ENCODE results near the gene GYG2. TPM values are rescaled to one million over a fixed set of nuclear protein-coding genes. Genes with fewer than 3 reads are reported as not detected.

Gene GYG2
- total RNA-seq, 1 experiment from 2014 or later: 47.6 TPM

- Mint-ChIP-seq H3K9me3 (peaks cover 10% of the 10 kb centered on the region), H3K27me3 (ENCODE audit: low read depth) (no peaks in the 10 kb centered on the region; the same call in 1 of the 2 replicates), H3K4me3 (no peak overlapping the region), H3K36me3 (peaks cover 20% of the 10 kb centered on the region), H3K27ac (no peak overlapping the region), H3K4me1 (peaks cover 14% of the 10 kb centered on the region)
- CTCF ChIA-PET: no interaction called here
- TF ChIP-seq GABPB1 (CRISPR knock-in tag; IDR thresholded peaks at IDR 0.05): no peak
- no peak for TF ChIP-seq PRRX2 (CRISPR knock-in tag; IDR thresholded peaks at IDR 0.05)
- no peak for TF ChIP-seq HMGXB4 (CRISPR knock-in tag; IDR thresholded peaks at IDR 0.05)
- no peak for TF ChIP-seq MLX (CRISPR knock-in tag; IDR thresholded peaks at IDR 0.05)
- POLR2A ChIA-PET: no interaction called here
- no peak for ATAC-seq
- DNase-seq (ENCODE audit: low spot score): no peak
These were observed 74.1 kb downstream of the GYG2 start for GRCh38 chrX:2902841-2903240.

- ChIA-PET POLR2A (no interaction called here), CTCF (interaction anchor here (0.6 kb wide), 1 partner anchor 39 kb away, joined by 3 read pairs; no protein-coding TSS in a partner anchor)
- Mint-ChIP-seq H3K4me3 (no peak overlapping the region), H3K4me1 (peaks cover 9% of the 10 kb centered on the region), H3K27me3 (ENCODE audit: low read depth) (no peaks in the 10 kb centered on the region; the same call in 1 of the 2 replicates), H3K9me3 (peaks cover 10% of the 10 kb centered on the region), H3K27ac (no peak overlapping the region), H3K36me3 (peaks cover 20% of the 10 kb centered on the region)
- ATAC-seq (no peak), DNase-seq (ENCODE audit: low spot score) (no peak)
- TF ChIP-seq GTF2I (CRISPR knock-in tag; conservative IDR thresholded peaks at IDR 0.05) (peak; percentile 76; the same call in 1 of the 2 replicates), ZNF396 (CRISPR knock-in tag; IDR thresholded peaks at IDR 0.05; ENCODE audit: borderline replicate concordance) (no peak)
These were observed 74.6 kb downstream of the GYG2 start for GRCh38 chrX:2903366-2903765.

- Mint-ChIP-seq H3K27me3 (ENCODE audit: low read depth) (no peaks in the 10 kb centered on the region; the same call in 1 of the 2 replicates), H3K4me3 (no peak overlapping the region), H3K9me3 (peaks cover 13% of the 10 kb centered on the region), H3K36me3 (peaks cover 16% of the 10 kb centered on the region), H3K4me1 (peaks cover 5% of the 10 kb centered on the region), H3K27ac (no peak overlapping the region)
- TF ChIP-seq MLX (CRISPR knock-in tag; IDR thresholded peaks at IDR 0.05): no peak
- no peak for TF ChIP-seq SMAD3 (CRISPR knock-in tag; IDR thresholded peaks at IDR 0.05; ENCODE audit: borderline replicate concordance)
- no peak for TF ChIP-seq CREB1 (CRISPR knock-in tag; IDR thresholded peaks at IDR 0.05)
- no peak for TF ChIP-seq GABPB1 (CRISPR knock-in tag; IDR thresholded peaks at IDR 0.05)
- TF ChIP-seq ZNF416 (CRISPR knock-in tag; IDR thresholded peaks at IDR 0.05): no peak
- TF ChIP-seq ZNF396 (CRISPR knock-in tag; IDR thresholded peaks at IDR 0.05; ENCODE audit: borderline replicate concordance): no peak
- no peak for TF ChIP-seq ESRRA (CRISPR knock-in tag; IDR thresholded peaks at IDR 0.05; ENCODE audit: borderline replicate concordance)
- no peak for TF ChIP-seq ZNF281 (CRISPR knock-in tag; IDR thresholded peaks at IDR 0.05)
- no peak for TF ChIP-seq ATF6 (CRISPR knock-in tag; IDR thresholded peaks at IDR 0.05)
- TF ChIP-seq SP1 (CRISPR knock-in tag; conservative IDR thresholded peaks at IDR 0.05): no peak
- TF ChIP-seq AR (CRISPR knock-in tag; IDR thresholded peaks at IDR 0.05): no peak
- TF ChIP-seq FOXP1 (CRISPR knock-in tag; IDR thresholded peaks at IDR 0.05; ENCODE audit: borderline replicate concordance): no peak
- no peak for TF ChIP-seq CBFB (CRISPR knock-in tag; IDR thresholded peaks at IDR 0.05; ENCODE audit: low read depth)
- no peak for TF ChIP-seq TEAD1 (CRISPR knock-in tag; IDR thresholded peaks at IDR 0.05)
- TF ChIP-seq HMGA2 (CRISPR knock-in tag; IDR thresholded peaks at IDR 0.05): no peak
- TF ChIP-seq ZNF121 (CRISPR knock-in tag; IDR thresholded peaks at IDR 0.05): no peak
- TF ChIP-seq ZNF232 (CRISPR knock-in tag; IDR thresholded peaks at IDR 0.05): no peak
- TF ChIP-seq ZNF138 (CRISPR knock-in tag; conservative IDR thresholded peaks at IDR 0.05): no peak
- no peak for TF ChIP-seq FOXK1 (CRISPR knock-in tag; IDR thresholded peaks at IDR 0.05)
- ATAC-seq: no peak
- no peak for DNase-seq (ENCODE audit: low spot score)
- POLR2A ChIA-PET: no interaction called here
- CTCF ChIA-PET: no interaction called here
These were observed 78.6 kb downstream of the GYG2 start for GRCh38 chrX:2907295-2907694.
